ENCODE measurements around the gene ADGRV1. TPM values are rescaled to one million over a fixed set of nuclear protein-coding genes. Genes with fewer than 3 reads are reported as not detected.

Gene ADGRV1
- total and polyA plus RNA-seq, 9 of the 15 experiments (the other 6 are each of a cell fraction or from before 2014, with no cell fraction given) = 21.7 to 156 (median 58.2) TPM

- H3K27ac ChIP-seq (ENCODE audit: extremely low read depth, low read depth, low read length) = no peak overlapping the region
- FAIRE-seq = no peak
- no peaks in the 10 kb centered on the region for H3K4me1 ChIP-seq (replicated peaks in 1 of 2; ENCODE audit: control insufficient read depth in 2 of 2, insufficient read depth in 2 of 2, low read length in 2 of 2)
- H2AFZ ChIP-seq (ENCODE audit: low read depth, low read length) = no peak overlapping the region
- H4K20me1 ChIP-seq (replicated peaks; ENCODE audit: control insufficient read depth, insufficient read depth, low read length) = no peaks in the 10 kb centered on the region
- peaks cover 2% of the 10 kb centered on the region; the same call in 1 of the 3 replicates for H3K36me3 ChIP-seq (ENCODE audit: control insufficient read depth, insufficient read depth, low read length)
- in situ Hi-C loops (cut with MboI) (no loop called here), intact Hi-C loops (cut with micrococcal nuclease) (no loop called here)
- no peaks in the 10 kb centered on the region for H3K79me2 ChIP-seq (ENCODE audit: control insufficient read depth, insufficient read depth, low read length)
- H3K27me3 ChIP-seq (ENCODE audit: control insufficient read depth in 2 of 2, insufficient read depth in 2 of 2, low read length in 2 of 2) = no peaks in the 10 kb centered on the region
- TF ChIP-seq RBM14 (IDR thresholded peaks at IDR 0.05; ENCODE audit: borderline replicate concordance, insufficient read depth, low read depth, low read length) (no peak), ZNF134 (CRISPR knock-in tag; conservative IDR thresholded peaks at IDR 0.05) (peak; percentile 88)
- no peak for ATAC-seq
- 55% methylated on average over 1 of the region's 1 CpG for WGBS (ENCODE audit: insufficient coverage, low coverage, missing lambda C conversion rate)
- DNase-seq (ENCODE audit: extremely low read depth in 1 of 4, low spot score in 3 of 4) = no peak
- BruUV-seq (replicated peaks) = no TSS peak
- no peak overlapping the region for H3K4me2 ChIP-seq (ENCODE audit: insufficient read depth, low read length)
- no peaks in the 10 kb centered on the region for H3K9me3 ChIP-seq (replicated peaks; ENCODE audit: control insufficient read depth, insufficient read depth, low read depth, low read length)
- POLR2A ChIA-PET = interaction anchor here (0.8 to 1.0 kb wide), 2 partner anchors 10 to 18 kb away, joined by 3 to 4 read pairs; no protein-coding TSS in a partner anchor
- no peaks in the 10 kb centered on the region for H3K9me1 ChIP-seq (ENCODE audit: control insufficient read depth, insufficient read depth, low read length)
- H3K9ac ChIP-seq (ENCODE audit: insufficient read depth in 1 of 2, low read depth in 2 of 2, low read length in 2 of 2) = no peak overlapping the region
- H3K4me3 ChIP-seq = no peak overlapping the region
- CTCF ChIA-PET (ENCODE audit: low intra/inter-chr PET ratio) = no interaction called here
Observed at GRCh38 chr5:91000743-91001142, 442.1 kb downstream of the ADGRV1 start.

- Histone ChIP-seq H2AFZ (ENCODE audit: low read depth, low read length) (no peak overlapping the region), H3K9ac (ENCODE audit: insufficient read depth in 1 of 2, low read depth in 2 of 2, low read length in 2 of 2) (no peak overlapping the region), H3K4me1 (replicated peaks in 1 of 2; ENCODE audit: control insufficient read depth in 2 of 2, insufficient read depth in 2 of 2, low read length in 2 of 2) (no peaks in the 10 kb centered on the region), H3K36me3 (ENCODE audit: control insufficient read depth, insufficient read depth, low read length) (no peaks in the 10 kb centered on the region), H3K27ac (ENCODE audit: extremely low read depth, low read depth, low read length) (no peak overlapping the region), H3K9me1 (ENCODE audit: control insufficient read depth, insufficient read depth, low read length) (no peaks in the 10 kb centered on the region), H3K27me3 (ENCODE audit: control insufficient read depth in 2 of 2, insufficient read depth in 2 of 2, low read length in 2 of 2) (no peaks in the 10 kb centered on the region), H3K79me2 (ENCODE audit: control insufficient read depth, insufficient read depth, low read length) (no peaks in the 10 kb centered on the region), H3K9me3 (replicated peaks; ENCODE audit: control insufficient read depth, insufficient read depth, low read depth, low read length) (no peaks in the 10 kb centered on the region), H3K4me2 (ENCODE audit: insufficient read depth, low read length) (no peak overlapping the region), H4K20me1 (replicated peaks; ENCODE audit: control insufficient read depth, insufficient read depth, low read length) (no peaks in the 10 kb centered on the region), H3K4me3 (no peak overlapping the region)
- in situ Hi-C loops (cut with MboI) (no loop called here), intact Hi-C loops (cut with micrococcal nuclease) (no loop called here)
- POLR2A ChIA-PET = no interaction called here
- FAIRE-seq = peak; percentile 23
- no peak for DNase-seq (ENCODE audit: extremely low read depth in 1 of 4, low spot score in 3 of 4)
- CTCF ChIA-PET (ENCODE audit: low intra/inter-chr PET ratio) = no interaction called here
- WGBS (ENCODE audit: insufficient coverage, low coverage, missing lambda C conversion rate) = 87% methylated on average over 2 of the region's 2 CpGs
- no peak for ATAC-seq
- BruUV-seq (replicated peaks) = no TSS peak
- TF ChIP-seq ZNF57 (CRISPR knock-in tag; IDR thresholded peaks at IDR 0.05) (no peak), ZBTB7A (IDR thresholded peaks at IDR 0.05; ENCODE audit: borderline replicate concordance, control insufficient read depth, low read depth, low read length) (no peak), BCL6 (CRISPR knock-in tag; IDR thresholded peaks at IDR 0.05) (no peak)
Observed at GRCh38 chr5:91006713-91007112, 448.1 kb downstream of the ADGRV1 start.

All from K562 (cell line).